ENCODE results near the gene MRC1. TPM values are rescaled to one million over a fixed set of nuclear protein-coding genes. Genes with fewer than 3 reads are reported as not detected.

MRC1 gene
- total RNA-seq, 1 donor from 2014 or later = 0.07 TPM

DNA sequence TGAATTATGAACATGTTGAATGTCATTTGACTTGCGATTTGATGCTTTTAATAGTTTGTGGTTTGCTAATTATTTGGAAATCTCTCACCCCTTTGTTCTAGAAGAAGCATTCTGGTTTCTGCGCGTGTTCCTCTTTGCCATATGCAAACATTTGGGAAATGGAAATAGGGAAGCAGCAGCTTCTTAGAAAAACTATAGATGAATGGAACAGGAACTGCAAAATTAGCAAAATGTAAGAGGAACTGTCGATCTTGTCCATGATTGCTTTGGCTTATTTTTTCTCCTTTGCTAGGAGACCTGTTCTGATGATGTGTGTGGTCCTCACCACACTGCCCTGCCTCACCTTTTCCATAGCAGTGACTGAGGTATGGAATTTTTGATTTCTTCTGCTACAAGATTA, 38.1 kb upstream of the MRC1 start:
- Histone ChIP-seq H2AFZ (ENCODE audit: low read depth, low read length) (no peak overlapping the region), H3K27ac (ENCODE audit: low read depth, low read length) (no peak overlapping the region), H3K9ac (ENCODE audit: low read length) (no peak overlapping the region), H3K27me3 (ENCODE audit: insufficient read depth, low read length) (no peaks in the 10 kb centered on the region), H3K4me2 (ENCODE audit: low read length) (no peak overlapping the region), H3K4me3 (ENCODE audit: insufficient read depth, low read depth, low read length) (no peak overlapping the region), H3K79me2 (ENCODE audit: insufficient read depth, low read length) (no peaks in the 10 kb centered on the region), H3K4me1 (ENCODE audit: insufficient read depth, low read length) (no peaks in the 10 kb centered on the region), H4K20me1 (ENCODE audit: insufficient read depth, low read length) (no peaks in the 10 kb centered on the region), H3K36me3 (ENCODE audit: insufficient read depth, low read length) (no peaks in the 10 kb centered on the region), H3K9me3 (ENCODE audit: insufficient read depth, low read depth, low read length) (no peaks in the 10 kb centered on the region)
- H3K27me3 Mint-ChIP-seq (ENCODE audit: low read depth, unreplicated experiment) = no peaks in the 10 kb centered on the region
- H3K27ac Mint-ChIP-seq (ENCODE audit: unreplicated experiment) = no peak overlapping the region
- H3K9me3 Mint-ChIP-seq (ENCODE audit: unreplicated experiment) = peaks cover 1% of the 10 kb centered on the region
- H3K4me3 Mint-ChIP-seq (ENCODE audit: unreplicated experiment) = no peak overlapping the region
- TF ChIP-seq EZH2 (IDR thresholded peaks at IDR 0.05; ENCODE audit: insufficient read depth, low read length) = no peak
- TF ChIP-seq, protein P1, sequence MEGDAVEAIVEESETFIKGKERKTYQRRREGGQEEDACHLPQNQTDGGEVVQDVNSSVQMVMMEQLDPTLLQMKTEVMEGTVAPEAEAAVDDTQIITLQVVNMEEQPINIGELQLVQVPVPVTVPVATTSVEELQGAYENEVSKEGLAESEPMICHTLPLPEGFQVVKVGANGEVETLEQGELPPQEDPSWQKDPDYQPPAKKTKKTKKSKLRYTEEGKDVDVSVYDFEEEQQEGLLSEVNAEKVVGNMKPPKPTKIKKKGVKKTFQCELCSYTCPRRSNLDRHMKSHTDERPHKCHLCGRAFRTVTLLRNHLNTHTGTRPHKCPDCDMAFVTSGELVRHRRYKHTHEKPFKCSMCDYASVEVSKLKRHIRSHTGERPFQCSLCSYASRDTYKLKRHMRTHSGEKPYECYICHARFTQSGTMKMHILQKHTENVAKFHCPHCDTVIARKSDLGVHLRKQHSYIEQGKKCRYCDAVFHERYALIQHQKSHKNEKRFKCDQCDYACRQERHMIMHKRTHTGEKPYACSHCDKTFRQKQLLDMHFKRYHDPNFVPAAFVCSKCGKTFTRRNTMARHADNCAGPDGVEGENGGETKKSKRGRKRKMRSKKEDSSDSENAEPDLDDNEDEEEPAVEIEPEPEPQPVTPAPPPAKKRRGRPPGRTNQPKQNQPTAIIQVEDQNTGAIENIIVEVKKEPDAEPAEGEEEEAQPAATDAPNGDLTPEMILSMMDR (IDR thresholded peaks at IDR 0.05; ENCODE audit: insufficient read depth, low read depth, low read length) = no peak
- DNase-seq (ENCODE audit: low read depth) (no peak), FAIRE-seq (no peak)
- H3K4me1 Mint-ChIP-seq (ENCODE audit: low read depth, unreplicated experiment) = peaks cover 4% of the 10 kb centered on the region
- peaks cover 4% of the 10 kb centered on the region for H3K36me3 Mint-ChIP-seq (ENCODE audit: low read depth, unreplicated experiment)

- Mint-ChIP-seq H3K4me3 (ENCODE audit: unreplicated experiment) (no peak overlapping the region), H3K27ac (ENCODE audit: unreplicated experiment) (no peak overlapping the region), H3K9me3 (ENCODE audit: unreplicated experiment) (no peaks in the 10 kb centered on the region), H3K36me3 (ENCODE audit: low read depth, unreplicated experiment) (peaks cover 3% of the 10 kb centered on the region), H3K27me3 (ENCODE audit: low read depth, unreplicated experiment) (no peaks in the 10 kb centered on the region), H3K4me1 (ENCODE audit: low read depth, unreplicated experiment) (peaks cover 15% of the 10 kb centered on the region)
- H4K20me1 ChIP-seq (ENCODE audit: insufficient read depth, low read length) = no peaks in the 10 kb centered on the region
- H3K4me1 ChIP-seq (ENCODE audit: insufficient read depth, low read length) = peaks cover 20% of the 10 kb centered on the region
- no peak for DNase-seq (ENCODE audit: low read depth)
- H3K27me3 ChIP-seq (ENCODE audit: insufficient read depth, low read length) = no peaks in the 10 kb centered on the region
- no peak overlapping the region for H3K4me3 ChIP-seq (ENCODE audit: insufficient read depth, low read depth, low read length)
- TF ChIP-seq EZH2 (IDR thresholded peaks at IDR 0.05; ENCODE audit: insufficient read depth, low read length) = no peak
- TF ChIP-seq, protein P1 (IDR thresholded peaks at IDR 0.05; ENCODE audit: insufficient read depth, low read depth, low read length) = no peak
- H3K9me3 ChIP-seq (ENCODE audit: insufficient read depth, low read depth, low read length) = no peaks in the 10 kb centered on the region
- no peak overlapping the region for H3K4me2 ChIP-seq (ENCODE audit: low read length)
- H3K36me3 ChIP-seq (ENCODE audit: insufficient read depth, low read length) = no peaks in the 10 kb centered on the region
- H2AFZ ChIP-seq (ENCODE audit: low read depth, low read length) = no peak overlapping the region
- no peak overlapping the region for H3K27ac ChIP-seq (ENCODE audit: low read depth, low read length)
- no peak for FAIRE-seq
- H3K79me2 ChIP-seq (ENCODE audit: insufficient read depth, low read length) = no peaks in the 10 kb centered on the region
- H3K9ac ChIP-seq (ENCODE audit: low read length) = no peak overlapping the region
These were observed 29.4 kb upstream of the MRC1 start for GRCh38 chr10:17779784-17780183.

DNA sequence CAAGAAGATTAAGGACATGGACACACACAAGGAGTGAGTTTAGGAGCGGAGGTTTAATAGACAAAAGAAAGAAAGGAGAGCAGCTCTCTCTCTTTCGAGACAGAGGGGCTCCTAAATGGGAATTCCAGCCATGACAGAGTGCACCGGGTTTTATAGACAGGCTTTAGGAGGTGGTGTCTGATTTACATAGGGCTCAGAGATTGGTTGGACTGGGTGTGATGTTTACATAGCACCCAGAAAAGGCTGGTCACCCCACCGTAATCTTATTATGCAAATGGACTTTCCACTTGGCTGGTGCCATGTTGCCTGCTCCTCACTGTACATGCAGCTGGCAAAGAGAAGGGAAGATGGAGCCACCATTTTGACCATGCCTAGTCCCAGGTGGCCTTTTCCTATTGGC, 28.4 kb upstream of the MRC1 start:
- no peaks in the 10 kb centered on the region for H3K27me3 Mint-ChIP-seq (ENCODE audit: low read depth, unreplicated experiment)
- peaks cover 24% of the 10 kb centered on the region for H3K4me1 Mint-ChIP-seq (ENCODE audit: low read depth, unreplicated experiment)
- no peak overlapping the region for H3K4me3 ChIP-seq (ENCODE audit: insufficient read depth, low read depth, low read length)
- H4K20me1 ChIP-seq (ENCODE audit: insufficient read depth, low read length) = no peaks in the 10 kb centered on the region
- no peak overlapping the region for H3K27ac Mint-ChIP-seq (ENCODE audit: unreplicated experiment)
- DNase-seq (ENCODE audit: low read depth) (no peak), FAIRE-seq (no peak)
- no peaks in the 10 kb centered on the region for H3K9me3 Mint-ChIP-seq (ENCODE audit: unreplicated experiment)
- no peak overlapping the region for H3K4me3 Mint-ChIP-seq (ENCODE audit: unreplicated experiment)
- H3K36me3 ChIP-seq (ENCODE audit: insufficient read depth, low read length) = no peaks in the 10 kb centered on the region
- peaks cover 3% of the 10 kb centered on the region for H3K36me3 Mint-ChIP-seq (ENCODE audit: low read depth, unreplicated experiment)
- H2AFZ ChIP-seq (ENCODE audit: low read depth, low read length) = no peak overlapping the region
- H3K27ac ChIP-seq (ENCODE audit: low read depth, low read length) = no peak overlapping the region
- TF ChIP-seq EZH2 (IDR thresholded peaks at IDR 0.05; ENCODE audit: insufficient read depth, low read length) = no peak
- TF ChIP-seq, protein P1 (IDR thresholded peaks at IDR 0.05; ENCODE audit: insufficient read depth, low read depth, low read length) = no peak
- peaks cover 29% of the 10 kb centered on the region for H3K4me1 ChIP-seq (ENCODE audit: insufficient read depth, low read length)
- H3K4me2 ChIP-seq (ENCODE audit: low read length) = no peak overlapping the region
- no peaks in the 10 kb centered on the region for H3K9me3 ChIP-seq (ENCODE audit: insufficient read depth, low read depth, low read length)
- no peaks in the 10 kb centered on the region for H3K27me3 ChIP-seq (ENCODE audit: insufficient read depth, low read length)
- no peak overlapping the region for H3K9ac ChIP-seq (ENCODE audit: low read length)
- H3K79me2 ChIP-seq (ENCODE audit: insufficient read depth, low read length) = no peaks in the 10 kb centered on the region
